Stimulated activated CD4-positive, alpha-beta T cell treated with anti-CD3 and anti-CD28 coated beads, Interleukin-12 subunit alpha, Interleukin-12 subunit beta, amount 100 ng/mL, for 24 hours (primary cell): ENCODE data around the gene KIAA1958.

Source experiments
- DNase-seq, 2 experiments: peaks; one replicate each; pipeline ENCODE4 v3.0.0-alpha.2; 2020; ENCODE audit warnings: low read depth in 2 of 2

Gene KIAA1958

DNA sequence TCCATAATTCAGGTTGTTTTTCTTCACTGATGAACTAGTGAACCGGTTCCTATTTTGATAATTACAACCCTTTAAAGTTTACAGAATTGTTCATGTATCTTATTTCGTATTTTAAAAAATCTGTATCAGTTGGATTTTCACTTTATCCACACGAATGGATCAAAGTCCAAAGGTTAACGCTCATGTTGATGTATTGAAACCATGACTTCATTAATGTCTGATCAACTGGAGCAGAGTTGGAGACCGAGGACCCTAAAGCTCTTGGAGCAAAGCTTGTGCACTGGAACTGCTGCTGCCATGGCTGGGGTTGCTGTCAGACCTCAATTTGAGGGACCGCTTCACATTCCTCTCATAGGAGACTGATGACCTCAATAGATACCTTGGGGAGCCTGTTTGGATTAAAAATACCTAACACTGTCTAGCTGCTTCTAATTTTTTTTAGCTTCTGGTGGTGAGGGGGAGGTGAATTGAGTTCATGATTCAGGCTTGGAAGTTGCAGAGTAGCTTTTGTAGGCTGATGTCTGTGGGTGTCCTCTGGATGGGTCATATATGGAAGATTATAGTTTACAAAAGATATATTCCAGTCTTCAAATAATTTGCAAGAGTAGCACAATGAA, 45.1 kb downstream of the KIAA1958 start:
- no peak for DNase-seq

DNA sequence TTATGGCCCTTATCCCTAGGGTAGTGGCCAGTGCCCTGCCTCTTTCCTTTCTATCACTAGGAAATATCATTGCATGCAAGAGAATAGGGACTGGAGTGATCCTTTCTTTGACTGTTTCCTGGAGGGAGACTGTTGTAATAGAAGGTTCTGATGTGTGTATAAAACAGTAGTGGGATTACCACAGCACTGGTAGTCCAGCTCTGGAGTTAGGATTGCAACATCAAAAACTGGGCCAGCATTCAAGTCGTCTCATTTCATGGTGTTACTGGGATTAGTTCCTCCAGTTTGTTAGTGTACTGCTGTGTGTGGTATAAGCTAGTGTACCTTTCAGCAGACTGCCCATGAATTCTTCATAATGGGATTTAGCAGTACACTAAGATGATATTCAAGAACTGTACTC, 45.8 kb downstream of the KIAA1958 start:
- no peak for DNase-seq

DNA sequence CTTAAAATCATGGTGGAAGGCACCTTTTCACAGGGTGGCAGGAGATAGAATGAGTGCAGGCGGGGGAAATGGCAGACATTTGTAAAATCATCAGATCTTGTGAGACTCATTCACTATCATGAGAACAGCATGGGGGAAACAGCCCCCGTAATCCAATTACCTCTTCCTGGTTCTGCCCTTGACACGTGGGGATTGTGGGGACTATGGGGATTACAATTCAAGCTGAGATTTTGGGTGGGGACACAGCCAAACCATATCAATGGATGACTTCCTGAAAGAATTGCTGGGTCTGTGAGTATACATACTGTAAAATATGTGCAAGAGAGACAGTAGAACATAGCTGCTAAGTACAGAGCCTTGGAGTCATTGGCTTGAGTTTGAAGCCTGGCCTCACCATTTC, 47.0 kb downstream of the KIAA1958 start:
- no peak for DNase-seq

DNA sequence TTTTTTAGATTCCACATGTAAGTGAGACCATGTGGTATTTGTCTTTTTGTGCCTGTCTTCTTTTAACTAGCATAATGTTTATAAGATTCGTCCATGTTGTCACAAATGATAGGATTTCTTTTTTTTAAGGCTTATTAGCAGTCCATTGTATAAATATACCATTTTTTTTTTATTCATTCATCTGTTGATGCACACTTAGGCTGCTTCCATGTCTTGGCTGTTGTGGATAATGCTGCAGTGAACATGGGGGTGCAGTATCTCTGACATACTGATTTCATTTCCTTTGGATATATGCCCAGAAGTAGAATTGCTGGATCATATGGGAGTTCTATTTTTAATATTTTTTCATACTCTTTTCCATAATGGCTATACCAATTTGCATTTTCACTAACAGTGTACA, 48.7 kb downstream of the KIAA1958 start:
- DNase-seq: no peak

DNA sequence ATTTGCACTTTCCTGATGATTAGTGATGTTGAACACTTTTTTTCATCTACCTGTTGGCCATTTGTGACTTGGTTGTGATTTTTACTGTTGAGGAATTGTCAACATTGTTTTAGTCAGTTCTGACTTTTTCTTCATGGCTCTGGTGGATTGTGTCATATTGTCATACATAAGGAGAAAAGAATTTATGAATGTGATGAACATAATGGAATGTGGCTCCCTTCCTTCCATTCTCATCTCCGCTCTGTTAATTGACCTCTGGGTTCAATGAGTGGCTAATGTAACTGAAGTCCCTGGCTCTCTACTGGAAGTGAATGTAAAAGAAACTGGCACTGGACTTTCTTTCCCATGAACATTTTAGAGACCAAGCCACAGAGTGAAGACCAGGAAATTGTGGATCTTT, 49.2 kb downstream of the KIAA1958 start:
- DNase-seq: no peak

DNA sequence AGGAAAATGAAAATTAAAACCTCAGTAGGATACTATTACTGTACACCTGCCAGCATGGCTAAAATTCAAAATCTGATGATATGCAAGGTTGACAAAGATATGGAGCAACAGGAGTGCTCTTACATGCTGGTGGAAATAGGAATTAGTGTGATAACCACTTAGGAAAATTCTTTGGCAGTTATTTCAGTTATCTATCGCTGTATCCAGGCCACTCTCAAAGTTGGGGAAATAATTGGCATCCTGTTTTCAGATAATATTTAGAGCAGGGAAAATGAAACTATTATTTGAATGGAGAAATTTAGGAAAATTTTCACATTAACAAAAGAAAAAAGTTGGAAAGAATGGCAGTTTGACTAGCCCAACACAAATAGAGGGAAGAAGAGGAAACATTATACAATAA, 50.9 kb downstream of the KIAA1958 start:
- no peak for DNase-seq

DNA sequence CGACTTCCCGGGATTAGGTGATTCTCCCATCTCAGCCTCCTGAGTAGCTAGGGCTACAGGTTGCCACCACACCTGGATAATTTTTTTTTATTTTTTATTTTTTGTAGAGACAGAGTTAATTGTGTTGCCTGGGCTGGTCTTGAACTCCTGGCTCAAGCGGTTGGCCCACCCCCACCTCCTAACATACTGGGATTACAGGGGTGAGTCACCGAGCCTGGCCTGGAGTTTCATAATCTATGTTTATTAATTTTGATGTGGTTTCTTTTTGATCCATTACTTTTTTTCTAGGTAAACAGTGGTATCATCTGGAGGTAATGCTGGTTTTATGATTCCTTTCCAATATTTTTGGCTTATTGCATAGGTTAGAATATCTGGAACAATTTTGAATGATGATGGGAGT, 54.2 kb downstream of the KIAA1958 start:
- no peak for DNase-seq

DNA sequence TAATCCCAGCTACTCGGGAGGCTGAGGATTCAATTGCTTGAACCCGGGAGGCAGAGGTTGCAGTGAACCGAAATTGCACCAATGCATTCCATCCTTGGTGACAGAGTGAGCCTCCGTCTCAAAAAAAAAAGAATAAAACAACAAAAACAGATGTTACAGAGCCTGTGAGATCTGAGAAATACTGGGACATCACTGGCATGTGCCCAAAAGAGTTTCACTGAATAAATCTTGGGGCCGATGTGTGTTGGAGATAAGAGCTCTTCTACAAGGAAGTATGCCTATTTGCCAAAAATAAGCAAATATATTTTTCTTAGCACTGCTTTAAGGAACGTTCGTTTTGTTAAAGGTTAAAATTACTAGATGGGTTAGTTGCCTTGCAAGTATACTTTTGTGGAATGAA, 55.1 kb downstream of the KIAA1958 start:
- DNase-seq: no peak

DNA sequence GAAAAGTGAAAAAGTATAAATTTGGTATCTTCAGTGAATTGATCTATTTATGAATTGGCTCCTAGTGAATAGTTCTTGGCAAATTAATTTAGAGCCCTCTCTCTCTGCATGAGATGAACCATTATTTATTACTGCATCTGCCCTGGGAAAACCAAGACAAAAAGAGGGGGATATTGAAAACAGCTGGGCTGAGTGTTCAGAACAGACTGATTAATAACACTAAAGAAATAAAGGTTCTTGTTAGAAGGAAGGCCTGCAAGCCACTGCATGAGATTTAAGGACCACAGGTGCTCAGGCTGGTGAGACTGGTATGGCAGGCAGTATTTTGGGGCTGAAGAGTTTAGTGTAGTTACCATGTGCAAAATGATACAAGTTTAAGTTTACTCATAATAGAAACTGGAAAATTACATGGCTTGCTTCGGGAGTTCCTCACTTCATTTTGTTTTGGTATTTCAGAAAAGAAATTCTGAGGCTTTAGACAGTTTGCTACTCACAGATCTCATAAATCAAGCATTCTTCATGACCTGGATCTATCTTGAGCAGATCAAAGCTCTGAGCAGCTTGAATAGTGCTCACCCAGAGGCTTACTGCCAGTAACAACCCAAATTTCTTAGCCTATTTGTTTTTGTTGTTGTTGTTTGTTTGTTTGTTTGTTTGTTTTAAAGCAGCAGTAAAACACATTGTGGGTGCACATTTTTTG, 56.1 kb downstream of the KIAA1958 start:
- DNase-seq: no peak

DNA sequence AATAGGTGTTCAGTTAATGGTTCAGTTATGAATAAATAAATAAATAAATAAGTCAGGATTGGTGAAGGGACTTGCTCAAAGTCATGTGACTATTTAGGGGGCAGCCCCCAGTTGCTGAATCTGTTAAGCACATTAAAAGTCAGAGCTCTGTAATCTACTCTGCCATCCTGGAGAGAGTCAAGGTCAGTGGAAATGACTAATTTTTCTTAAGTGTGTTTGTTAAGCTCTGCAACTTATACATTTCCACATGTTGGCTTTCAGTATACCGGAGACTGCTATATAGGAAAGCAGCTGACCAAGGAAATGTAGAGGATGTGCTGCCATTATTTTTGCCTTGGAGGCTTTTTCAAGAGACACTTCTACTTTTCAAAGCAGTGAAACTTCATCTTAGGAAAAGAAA, 57.9 kb downstream of the KIAA1958 start:
- no peak for DNase-seq

DNA sequence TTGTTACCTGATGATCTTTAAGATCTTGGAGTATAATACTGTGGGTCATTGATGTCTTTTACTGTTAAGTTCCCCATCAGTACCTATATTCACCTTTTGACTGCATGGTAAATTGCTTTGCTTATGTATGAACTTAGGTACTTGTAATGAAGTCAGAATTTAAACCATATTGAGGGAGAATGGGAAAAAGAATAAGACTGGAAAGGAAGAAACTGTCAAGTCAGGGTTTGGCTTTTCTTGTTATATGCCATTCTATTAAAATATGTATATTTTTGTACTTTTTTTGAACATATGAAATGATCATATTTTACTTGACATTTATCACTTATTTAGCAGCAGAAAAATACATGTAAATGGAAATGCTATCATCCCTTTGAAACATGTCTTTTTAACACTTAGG, 58.6 kb downstream of the KIAA1958 start:
- no peak for DNase-seq

DNA sequence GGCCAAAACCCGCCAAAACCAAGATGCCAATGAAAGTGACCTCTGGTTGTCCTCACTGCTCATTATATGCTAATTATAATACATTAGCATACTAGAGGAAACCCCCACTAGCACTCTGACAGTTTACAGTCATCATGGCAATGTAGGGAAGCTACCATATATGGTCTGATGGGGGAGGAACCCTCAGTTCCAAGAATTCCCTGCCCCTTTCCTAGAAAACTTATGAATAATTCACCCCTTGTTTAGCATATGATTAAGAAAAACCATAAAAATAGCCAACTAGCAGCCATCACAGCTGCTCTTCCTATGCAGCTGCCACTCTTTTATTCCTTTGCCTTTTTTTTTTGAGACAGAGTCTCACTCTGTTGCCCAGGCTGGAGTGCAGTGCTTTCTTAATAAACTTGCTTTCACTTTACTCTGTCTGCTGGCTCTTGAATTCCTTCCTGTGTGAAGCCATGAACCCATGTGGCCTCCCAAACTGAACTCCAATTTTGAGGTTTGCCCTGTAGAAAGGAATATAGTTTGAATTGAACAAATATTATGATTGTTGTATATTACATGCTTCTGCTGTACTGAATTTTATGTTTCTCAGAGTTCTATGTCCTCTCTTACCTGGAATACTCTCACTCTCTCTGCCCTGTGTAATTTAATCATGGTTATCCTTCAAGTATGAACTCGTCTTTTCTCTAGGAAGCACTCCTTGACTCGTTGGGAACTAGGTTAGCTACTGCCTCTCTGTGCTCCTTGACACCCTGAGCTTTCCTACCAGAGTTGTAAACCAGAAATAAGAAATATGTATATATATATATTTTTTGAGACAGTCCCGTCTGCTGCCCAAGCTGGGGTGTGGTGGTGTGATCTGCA, 59.8 kb downstream of the KIAA1958 start:
- DNase-seq: no peak

DNA sequence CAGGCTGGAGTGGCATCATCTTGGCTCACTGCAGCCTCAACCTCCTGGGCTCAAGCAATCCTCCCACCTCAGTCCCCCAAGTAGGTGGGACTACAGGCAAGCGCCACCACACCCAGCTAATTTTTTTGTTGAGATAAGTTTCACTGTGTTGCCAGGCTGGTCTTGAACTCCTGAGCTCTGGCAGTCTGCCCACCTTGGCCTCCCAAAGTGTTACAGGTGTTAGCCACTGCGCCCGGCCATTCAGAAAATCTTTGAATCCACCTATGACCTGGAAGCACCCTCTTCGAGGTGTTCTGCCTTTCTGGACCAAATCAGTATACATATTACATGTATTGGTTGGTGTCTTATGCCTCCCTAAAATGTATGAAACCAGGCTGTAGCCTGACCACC, 61.4 kb downstream of the KIAA1958 start:
- DNase-seq: no peak

DNA sequence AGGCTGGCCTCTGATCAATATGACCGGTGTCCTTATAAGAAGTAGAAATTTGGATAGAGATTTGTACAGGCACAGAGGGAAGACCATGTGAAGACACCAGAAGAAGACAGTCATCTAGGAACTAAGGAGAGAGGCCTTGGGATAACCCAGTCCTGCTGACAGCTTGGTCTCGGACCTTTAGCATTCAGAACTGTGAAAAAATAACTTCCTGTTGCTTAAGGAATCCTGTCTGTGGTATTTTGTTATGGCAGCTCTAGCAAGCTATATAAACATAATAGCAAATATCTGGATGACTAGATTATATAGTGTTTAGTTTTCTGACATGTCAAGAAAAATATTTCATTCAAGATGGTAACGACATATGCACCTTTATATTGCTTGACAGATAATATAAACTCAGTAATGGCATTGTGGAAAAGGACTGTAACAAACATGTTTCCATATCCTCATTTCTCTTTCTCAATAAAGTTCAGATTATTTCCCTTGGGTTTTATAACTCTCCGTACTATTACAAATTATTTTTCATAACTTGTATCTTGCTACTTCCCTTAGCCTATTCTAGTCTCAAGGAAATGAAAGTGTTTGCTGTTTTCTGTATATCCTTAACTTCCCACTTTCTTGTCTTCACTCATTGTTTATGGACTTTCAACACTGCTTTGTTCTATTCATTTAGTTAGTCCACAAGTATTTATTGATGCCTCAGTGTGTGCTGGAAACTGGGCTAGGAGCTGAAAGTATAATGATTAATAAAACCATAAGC, 62.4 kb downstream of the KIAA1958 start:
- DNase-seq: no peak

DNA sequence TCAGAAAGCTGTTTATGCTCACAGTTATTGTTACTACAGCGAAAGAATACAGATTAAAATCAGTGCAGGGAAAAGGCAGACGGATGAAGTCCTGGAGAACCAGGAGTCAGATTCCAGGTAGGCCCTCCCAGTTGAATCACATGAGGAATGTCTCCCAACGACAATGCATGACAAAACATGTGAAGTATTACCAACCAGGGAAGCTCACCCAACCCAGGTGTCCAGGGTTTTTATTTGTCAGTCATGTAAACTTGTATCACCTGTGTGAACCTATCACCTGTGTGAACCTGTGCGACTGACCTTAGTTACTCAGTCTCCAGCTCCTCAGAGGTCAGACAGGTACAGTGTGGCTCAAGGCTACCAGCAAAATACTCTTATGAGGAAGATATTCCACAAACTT, 63.9 kb downstream of the KIAA1958 start:
- DNase-seq: no peak

DNA sequence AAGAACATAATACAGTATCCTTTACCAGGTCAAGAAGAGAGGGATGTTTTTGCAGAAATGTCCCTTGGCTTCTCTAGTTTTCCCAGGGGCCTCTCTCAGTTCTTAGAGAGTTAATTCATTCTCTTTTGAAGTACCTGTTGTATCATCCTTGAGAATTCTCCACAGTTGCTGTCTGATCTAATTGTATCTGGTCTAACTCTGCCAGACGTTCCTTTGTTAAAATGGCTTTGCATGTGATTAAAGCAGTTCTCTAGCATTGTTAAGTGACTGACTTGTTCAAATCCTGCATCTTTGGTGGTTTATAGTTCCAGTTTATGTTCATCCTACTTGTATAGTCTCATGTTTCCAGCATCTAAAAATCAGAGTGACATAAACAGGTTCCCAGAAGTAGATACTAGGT, 65.0 kb downstream of the KIAA1958 start:
- no peak for DNase-seq

DNA sequence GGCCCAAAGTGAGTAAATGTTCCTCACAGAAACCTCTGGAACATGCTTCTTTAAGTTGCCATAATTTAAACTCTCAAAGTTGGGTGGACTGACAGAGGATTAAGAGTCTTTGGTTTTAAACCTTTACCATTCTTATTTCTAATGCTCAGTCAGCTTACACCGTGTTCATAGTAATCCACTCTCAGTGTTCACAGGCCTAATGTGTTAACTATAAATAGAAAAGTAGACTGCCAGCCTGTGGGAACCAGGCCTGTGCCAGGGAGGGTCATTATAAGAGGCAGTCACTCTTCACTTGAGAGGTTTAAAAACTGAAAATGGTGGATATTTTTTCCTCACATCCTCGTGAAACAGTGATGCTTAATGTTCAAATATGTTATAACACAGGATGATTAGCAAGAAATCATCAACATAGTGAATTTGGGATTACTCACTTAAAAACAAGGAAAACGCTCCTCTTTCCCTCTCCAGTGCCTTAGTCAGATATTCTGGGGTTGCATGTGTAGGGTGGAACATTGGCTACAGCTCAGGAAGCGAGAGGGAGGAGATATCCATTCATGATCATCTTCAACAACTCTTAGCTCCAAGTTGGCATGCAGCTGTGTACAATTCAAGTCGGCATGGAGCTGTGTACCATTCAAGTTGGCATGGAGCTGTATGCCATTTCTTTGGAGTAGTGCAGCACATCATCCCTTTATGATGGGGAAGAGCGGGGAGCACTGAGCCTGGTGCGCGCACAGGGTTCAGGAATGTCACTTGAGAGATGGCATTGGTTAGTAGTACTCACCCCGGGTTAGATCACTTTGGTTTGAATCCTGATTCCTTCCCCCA, 65.8 kb downstream of the KIAA1958 start:
- DNase-seq: no peak

DNA sequence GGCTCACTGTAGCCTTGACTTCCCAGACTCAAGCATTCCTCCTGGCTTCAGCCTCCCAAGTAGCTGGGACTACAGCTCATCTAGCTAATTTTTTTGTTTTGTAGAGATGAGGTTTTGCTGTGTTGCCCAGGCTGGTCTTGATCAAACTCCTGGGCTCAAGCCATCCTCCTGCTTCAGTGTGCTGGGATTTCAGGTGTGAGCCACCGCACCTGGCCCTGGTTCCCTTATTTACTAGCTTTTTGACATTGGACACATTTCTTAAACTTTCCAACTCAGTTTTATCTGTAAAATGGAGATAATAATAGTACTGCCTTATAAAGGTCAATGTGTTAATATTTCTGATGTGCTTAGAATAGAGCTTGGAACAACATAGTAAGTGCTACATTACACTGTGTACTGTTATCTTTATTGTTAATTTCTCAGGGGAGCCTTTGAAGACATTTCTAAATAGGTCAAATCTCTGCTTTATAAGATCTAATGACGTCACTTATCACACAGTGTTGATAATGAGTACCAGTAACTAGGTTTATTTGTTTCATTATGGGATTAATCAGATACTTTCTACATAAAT, 66.7 kb downstream of the KIAA1958 start:
- DNase-seq: no peak

DNA sequence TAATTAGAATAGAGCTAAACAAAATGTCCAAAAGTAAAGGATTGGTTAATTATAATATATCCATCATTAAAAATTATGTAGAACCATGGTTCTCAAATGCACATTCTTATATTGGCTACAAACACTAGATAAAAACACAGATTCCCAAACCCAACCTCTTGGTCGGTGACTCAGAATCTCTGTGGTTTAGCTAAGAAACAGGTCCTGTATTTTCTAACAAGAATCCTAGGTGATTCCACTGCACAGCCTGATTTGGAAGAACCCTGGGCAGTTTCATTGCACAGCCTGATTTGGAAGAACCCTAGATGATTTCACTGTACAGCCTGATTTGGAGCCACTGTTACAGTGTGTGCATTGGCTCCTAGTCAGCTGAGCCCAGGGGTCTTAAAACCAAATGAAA, 67.9 kb downstream of the KIAA1958 start:
- no peak for DNase-seq

DNA sequence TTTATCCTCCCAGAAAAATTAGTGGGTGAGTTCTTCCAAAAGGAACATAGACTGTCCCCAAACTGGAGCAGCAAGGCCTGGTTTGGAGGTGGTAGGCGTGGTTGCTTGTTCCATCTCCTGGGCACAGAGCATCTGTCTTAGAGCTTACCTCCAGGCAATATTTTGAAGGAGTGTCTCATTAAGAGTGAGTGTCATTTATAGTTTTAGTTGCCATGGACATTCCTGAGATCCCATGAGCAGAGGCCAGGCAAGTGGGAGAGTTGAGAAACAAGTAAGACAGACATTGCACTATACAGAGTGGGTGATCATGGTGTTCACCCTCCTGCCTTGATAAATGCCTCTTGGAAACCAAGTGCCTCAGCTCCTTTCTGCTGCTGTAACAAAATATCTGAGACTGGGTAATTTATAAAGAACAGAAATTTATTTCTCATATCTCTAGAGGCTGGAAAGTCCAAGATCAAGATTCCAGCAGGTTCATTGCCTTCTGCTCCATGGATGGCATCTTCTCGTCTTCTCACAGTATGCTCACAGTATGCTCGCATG, 68.5 kb downstream of the KIAA1958 start:
- DNase-seq: no peak
